Stimulated activated CD4-positive, alpha-beta T cell treated with anti-CD3 and anti-CD28 coated beads, Interleukin-15, amount 100 ng/mL, for 24 hours (primary cell): Measurements from ENCODE around the gene PC.
"Not testable (repeated sequence)": the region's sequence is repeated elsewhere in the genome, so short reads cannot be mapped to it uniquely, and the experiment has no call there.

Experiments
- DNase-seq: peaks from one replicate; pipeline ENCODE4 v3.0.0-alpha.2; 2020

The PC gene

GRCh38 chr11:66834539-66834845 is 123.7 kb downstream of the PC start:
- no peak for DNase-seq

- DNase-seq = not testable (repeated sequence)
These were observed 133.6 kb downstream of the PC start for GRCh38 chr11:66824573-66824972.

DNA sequence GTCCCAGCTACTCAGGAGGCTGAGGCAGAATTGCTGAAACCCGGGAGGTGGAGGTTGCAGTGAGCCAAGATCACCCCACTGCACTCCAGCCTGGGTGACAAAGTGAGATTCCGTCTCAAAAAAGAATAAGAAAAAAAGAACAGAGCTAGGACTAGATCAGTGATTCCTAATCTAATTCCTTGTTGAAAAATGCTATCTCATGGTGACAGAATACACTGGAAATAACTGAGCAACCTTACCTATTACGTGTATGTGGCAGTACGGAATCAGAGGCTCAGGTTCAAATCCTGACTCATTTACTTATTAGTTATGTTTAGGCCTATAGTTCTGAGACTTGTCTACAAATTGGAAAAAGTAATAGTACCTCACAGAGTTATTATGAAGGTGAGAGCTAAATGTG is 134.5 kb downstream of the PC start:
- DNase-seq = no peak

GRCh38 chr11:66820901-66821300 is 137.3 kb downstream of the PC start:
- DNase-seq = no peak

GRCh38 chr11:66820381-66820780 is 137.8 kb downstream of the PC start:
- DNase-seq = no peak

- no peak for DNase-seq
These were observed 139.8 kb downstream of the PC start for GRCh38 chr11:66818231-66818955.

- DNase-seq = no peak
These were observed 142.5 kb downstream of the PC start for GRCh38 chr11:66815646-66816045.

DNA sequence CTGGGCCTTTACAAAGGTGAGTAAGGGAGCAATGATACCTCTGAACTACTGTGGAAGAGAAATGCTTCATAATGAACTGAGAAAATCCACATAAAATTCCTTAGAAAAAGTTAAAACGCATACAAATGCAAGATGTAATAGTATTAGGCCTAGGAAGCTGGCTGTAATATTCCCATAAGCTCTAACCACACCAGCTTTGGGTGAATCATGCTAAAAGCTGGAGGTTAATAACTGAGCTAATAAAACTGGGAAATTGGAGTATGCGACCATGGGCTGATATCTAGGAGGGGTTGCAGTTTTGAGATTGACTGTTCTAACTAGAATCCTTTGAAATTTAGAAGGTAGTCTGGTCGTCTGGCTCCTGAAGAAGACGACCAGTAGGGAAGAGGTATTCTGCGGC is 143.5 kb downstream of the PC start:
- no peak for DNase-seq

GRCh38 chr11:66810576-66811185 is 147.5 kb downstream of the PC start:
- no peak for DNase-seq

DNA sequence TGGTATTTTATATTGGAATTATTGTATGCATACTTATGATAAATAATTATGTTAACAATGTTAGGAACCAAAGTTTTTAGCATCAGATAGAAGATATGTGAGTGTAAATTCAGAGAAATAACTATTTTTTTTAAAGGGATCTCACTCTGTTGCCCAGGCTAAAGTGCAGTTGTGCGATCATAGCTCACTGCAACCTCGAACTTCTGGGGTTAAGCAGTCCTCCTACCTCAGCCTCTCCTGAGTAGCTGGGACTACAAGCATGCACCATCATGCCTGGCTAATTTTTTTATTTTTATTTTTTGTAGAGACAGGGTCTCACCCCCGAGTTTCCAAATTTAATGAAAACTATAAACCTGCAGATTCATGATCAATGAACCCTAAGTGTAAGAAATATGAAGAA is 148.6 kb downstream of the PC start:
- DNase-seq = no peak

- DNase-seq = no peak
These were observed 157.3 kb downstream of the PC start for GRCh38 chr11:66800720-66801428.

DNA sequence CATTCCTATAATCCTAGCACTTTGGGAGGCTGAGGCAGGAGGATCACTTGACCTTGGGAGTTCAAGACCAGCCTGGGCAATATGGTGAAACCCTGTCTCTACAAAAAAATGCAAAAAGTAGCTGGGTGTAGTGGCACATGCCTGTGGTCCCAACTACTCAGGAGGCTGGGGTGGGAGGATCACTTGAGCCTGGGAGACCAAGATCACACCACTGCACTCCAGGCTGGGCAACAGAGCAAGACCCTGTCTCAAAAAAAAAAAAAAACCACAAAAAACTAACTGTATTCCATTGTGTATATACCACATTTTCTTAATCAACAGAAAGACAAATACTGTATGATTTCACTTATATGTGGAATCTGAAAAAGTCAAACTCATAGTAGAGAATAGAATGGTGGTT is 158.4 kb downstream of the PC start:
- DNase-seq = not testable (repeated sequence)
